ENCODE results near the gene NSMF. TPM values are rescaled to one million over a fixed set of nuclear protein-coding genes. Genes with fewer than 3 reads are reported as not detected.

Gene NSMF
- total RNA-seq, 1 donor, result 22.4 TPM

DNA sequence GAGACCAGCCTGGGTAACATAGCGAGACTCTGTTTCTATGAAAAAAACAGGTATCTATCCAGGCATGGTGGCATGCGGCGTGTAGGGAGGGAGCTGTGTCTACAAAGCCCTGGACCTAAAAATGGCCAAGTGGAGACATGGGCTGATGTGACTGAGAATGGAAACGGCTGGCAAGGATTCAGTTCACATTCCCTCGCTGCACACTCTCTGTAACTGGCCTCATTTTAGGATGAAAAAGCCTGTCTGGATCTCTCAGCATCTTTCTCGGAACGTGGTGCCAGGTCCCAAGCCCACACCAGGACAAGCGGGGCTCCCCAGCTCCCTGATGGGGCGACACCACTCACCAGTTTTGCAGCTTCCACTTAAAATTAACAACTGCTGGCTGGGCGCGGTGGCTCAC, 49.6 kb downstream of the NSMF start:
- Histone ChIP-seq H4K20me1 (ENCODE audit: insufficient read depth, low read length) (peaks cover 15% of the 10 kb centered on the region), H3K36me3 (ENCODE audit: insufficient read depth, low read length) (no peaks in the 10 kb centered on the region)

DNA sequence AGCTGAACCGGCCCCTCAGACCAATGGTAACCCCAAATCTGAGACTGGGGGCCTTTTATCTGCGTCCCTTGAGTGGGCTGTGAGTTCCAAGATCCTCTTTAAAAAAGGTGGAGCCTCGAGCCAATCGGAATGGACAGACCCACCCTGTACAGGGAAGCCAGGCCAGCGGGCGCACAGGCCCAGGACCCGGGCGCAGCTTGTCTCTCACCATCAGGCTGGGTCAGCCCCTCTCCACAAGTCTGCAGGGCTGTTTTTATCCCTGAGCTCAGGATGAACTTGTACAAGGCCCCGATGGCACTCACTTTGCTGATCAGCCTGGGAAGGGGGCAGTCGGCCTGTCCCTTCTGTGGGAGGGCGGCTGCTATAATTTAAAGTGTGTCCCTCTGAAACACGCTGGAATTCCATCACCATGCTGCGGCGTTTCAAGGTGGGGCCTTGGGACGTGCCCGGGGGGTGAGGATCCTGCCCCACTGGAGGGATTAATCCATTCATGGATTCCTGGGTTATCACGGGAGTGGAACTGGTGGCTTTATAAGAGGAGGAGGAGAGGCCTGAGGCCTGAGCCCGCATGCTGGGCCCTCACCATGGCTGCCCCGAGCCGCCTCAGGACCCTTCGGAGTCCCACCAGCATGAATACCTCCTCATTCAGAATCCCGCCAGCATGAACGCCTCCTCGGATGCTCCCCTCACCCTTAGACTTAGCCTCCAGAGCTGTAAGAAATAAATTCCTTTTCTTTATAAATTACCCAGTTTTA, 50.3 kb downstream of the NSMF start:
- no peaks in the 10 kb centered on the region for H3K27me3 ChIP-seq (ENCODE audit: insufficient read depth, low read length)

More for the DNA sequence above, 49.6 kb downstream of the NSMF start:
- H3K9me3 ChIP-seq (ENCODE audit: low read depth, low read length), result no peaks in the 10 kb centered on the region
- H3K4me1 ChIP-seq (ENCODE audit: insufficient read depth, low read length), result peaks cover 31% of the 10 kb centered on the region
- no peak overlapping the region for H3K4me2 ChIP-seq (ENCODE audit: insufficient read depth, low read length)
- DNase-seq (ENCODE audit: insufficient read length, low spot score, missing footprints), result no peak
- H3K79me2 ChIP-seq (ENCODE audit: insufficient read depth, low read length), result no peaks in the 10 kb centered on the region
- TF ChIP-seq, protein P1, sequence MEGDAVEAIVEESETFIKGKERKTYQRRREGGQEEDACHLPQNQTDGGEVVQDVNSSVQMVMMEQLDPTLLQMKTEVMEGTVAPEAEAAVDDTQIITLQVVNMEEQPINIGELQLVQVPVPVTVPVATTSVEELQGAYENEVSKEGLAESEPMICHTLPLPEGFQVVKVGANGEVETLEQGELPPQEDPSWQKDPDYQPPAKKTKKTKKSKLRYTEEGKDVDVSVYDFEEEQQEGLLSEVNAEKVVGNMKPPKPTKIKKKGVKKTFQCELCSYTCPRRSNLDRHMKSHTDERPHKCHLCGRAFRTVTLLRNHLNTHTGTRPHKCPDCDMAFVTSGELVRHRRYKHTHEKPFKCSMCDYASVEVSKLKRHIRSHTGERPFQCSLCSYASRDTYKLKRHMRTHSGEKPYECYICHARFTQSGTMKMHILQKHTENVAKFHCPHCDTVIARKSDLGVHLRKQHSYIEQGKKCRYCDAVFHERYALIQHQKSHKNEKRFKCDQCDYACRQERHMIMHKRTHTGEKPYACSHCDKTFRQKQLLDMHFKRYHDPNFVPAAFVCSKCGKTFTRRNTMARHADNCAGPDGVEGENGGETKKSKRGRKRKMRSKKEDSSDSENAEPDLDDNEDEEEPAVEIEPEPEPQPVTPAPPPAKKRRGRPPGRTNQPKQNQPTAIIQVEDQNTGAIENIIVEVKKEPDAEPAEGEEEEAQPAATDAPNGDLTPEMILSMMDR (IDR thresholded peaks at IDR 0.05; ENCODE audit: extremely low read depth, low read depth, low read length), result no peak
- H3K27ac ChIP-seq (ENCODE audit: low read depth, low read length), result no peak overlapping the region
- H3K27me3 ChIP-seq (ENCODE audit: insufficient read depth, low read length), result no peaks in the 10 kb centered on the region
- no peak overlapping the region for H2AFZ ChIP-seq (ENCODE audit: low read length)
- no peak overlapping the region for H3K4me3 ChIP-seq (ENCODE audit: insufficient read depth, low read length)

DNA sequence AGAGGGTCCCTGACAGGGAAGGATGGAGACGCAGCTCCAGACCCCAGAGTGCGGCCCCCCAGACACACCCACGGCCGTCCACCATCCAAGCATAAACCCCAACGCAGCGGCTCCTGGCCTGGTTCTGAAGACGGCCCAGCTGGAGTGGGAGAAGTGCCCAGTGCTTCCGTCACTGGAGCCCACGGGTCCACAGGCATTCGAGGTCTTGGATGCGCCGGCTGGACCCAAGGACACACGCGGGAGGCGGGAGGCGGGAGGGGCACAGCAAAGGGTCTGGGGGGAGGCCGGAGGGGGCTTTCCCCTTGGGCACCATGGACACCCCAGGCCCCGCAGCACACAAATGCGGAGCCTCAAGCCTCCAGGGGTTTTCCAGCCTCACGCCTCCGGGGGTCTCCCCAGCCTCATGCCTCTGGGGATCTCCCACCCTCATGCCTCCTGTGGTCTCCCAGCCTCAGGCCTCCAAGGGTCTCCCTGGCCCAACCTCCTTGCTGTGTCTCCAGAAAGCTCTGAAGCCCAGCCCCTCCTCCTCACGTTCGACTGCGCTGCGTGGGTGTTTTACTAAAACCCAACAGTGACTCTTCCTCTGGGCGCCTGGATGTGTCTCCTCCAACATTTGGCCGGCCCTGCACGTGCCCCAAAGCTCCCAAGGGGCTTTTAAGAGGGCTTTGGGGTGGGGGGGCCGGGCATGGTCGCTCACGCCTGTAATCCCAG, 51.4 kb downstream of the NSMF start:
- H4K20me1 ChIP-seq (ENCODE audit: insufficient read depth, low read length), result peaks cover 22% of the 10 kb centered on the region
- no peaks in the 10 kb centered on the region for H3K9me3 ChIP-seq (ENCODE audit: low read depth, low read length)
- DNase-seq (ENCODE audit: insufficient read length, low spot score, missing footprints), result peak; percentile 96
- H3K27ac ChIP-seq (ENCODE audit: low read depth, low read length), result no peak overlapping the region
- peak overlapping the region; percentile 84 for H3K4me2 ChIP-seq (ENCODE audit: insufficient read depth, low read length)
- no peaks in the 10 kb centered on the region for H3K36me3 ChIP-seq (ENCODE audit: insufficient read depth, low read length)
- peaks cover 29% of the 10 kb centered on the region for H3K4me1 ChIP-seq (ENCODE audit: insufficient read depth, low read length)
- H3K79me2 ChIP-seq (ENCODE audit: insufficient read depth, low read length), result no peaks in the 10 kb centered on the region
- H3K4me3 ChIP-seq (ENCODE audit: insufficient read depth, low read length), result peak overlapping the region; percentile 70
- H3K27me3 ChIP-seq (ENCODE audit: insufficient read depth, low read length), result no peaks in the 10 kb centered on the region
- TF ChIP-seq, protein P1 (IDR thresholded peaks at IDR 0.05; ENCODE audit: extremely low read depth, low read depth, low read length), result no peak
- H2AFZ ChIP-seq (ENCODE audit: low read length), result peak overlapping the region; percentile 56

More for the DNA sequence above, 50.3 kb downstream of the NSMF start:
- Histone ChIP-seq H2AFZ (ENCODE audit: low read length) (no peak overlapping the region), H3K4me3 (ENCODE audit: insufficient read depth, low read length) (no peak overlapping the region), H3K27ac (ENCODE audit: low read depth, low read length) (no peak overlapping the region), H4K20me1 (ENCODE audit: insufficient read depth, low read length) (peaks cover 18% of the 10 kb centered on the region), H3K4me1 (ENCODE audit: insufficient read depth, low read length) (peaks cover 31% of the 10 kb centered on the region), H3K9me3 (ENCODE audit: low read depth, low read length) (no peaks in the 10 kb centered on the region), H3K4me2 (ENCODE audit: insufficient read depth, low read length) (no peak overlapping the region), H3K79me2 (ENCODE audit: insufficient read depth, low read length) (no peaks in the 10 kb centered on the region), H3K36me3 (ENCODE audit: insufficient read depth, low read length) (no peaks in the 10 kb centered on the region)
- peak; percentile 78 for DNase-seq (ENCODE audit: insufficient read length, low spot score, missing footprints)
- TF ChIP-seq, protein P1 (IDR thresholded peaks at IDR 0.05; ENCODE audit: extremely low read depth, low read depth, low read length), result no peak
